ENCODE results near the gene TUT4.

DNA sequence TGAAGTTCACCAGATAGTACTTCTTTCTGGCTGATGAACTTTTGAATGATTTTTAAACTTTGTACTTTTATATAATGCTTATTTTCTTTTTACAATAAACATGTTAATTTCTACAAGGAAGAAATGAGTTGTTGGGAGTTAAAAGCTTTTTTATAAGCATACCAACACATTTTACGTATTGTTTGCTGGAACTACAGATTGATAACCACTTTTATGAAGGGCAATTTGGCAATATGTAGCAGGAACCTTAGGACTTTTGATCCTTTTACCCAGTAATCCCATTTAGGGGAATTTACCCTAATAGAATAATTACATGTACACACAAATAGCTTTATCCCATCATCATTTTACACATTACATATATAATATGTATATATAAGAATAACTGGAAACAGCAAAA lies 132.2 kb downstream of the TUT4 start:
- TF ChIP-seq EGR1 (IDR thresholded peaks at IDR 0.05) = no peak
- TF ChIP-seq, protein P1, sequence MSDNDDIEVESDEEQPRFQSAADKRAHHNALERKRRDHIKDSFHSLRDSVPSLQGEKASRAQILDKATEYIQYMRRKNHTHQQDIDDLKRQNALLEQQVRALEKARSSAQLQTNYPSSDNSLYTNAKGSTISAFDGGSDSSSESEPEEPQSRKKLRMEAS (IDR thresholded peaks at IDR 0.05) = no peak
- no peak for TF ChIP-seq EP300 (IDR thresholded peaks at IDR 0.05; ENCODE audit: borderline replicate concordance)
- TF ChIP-seq, protein P2, sequence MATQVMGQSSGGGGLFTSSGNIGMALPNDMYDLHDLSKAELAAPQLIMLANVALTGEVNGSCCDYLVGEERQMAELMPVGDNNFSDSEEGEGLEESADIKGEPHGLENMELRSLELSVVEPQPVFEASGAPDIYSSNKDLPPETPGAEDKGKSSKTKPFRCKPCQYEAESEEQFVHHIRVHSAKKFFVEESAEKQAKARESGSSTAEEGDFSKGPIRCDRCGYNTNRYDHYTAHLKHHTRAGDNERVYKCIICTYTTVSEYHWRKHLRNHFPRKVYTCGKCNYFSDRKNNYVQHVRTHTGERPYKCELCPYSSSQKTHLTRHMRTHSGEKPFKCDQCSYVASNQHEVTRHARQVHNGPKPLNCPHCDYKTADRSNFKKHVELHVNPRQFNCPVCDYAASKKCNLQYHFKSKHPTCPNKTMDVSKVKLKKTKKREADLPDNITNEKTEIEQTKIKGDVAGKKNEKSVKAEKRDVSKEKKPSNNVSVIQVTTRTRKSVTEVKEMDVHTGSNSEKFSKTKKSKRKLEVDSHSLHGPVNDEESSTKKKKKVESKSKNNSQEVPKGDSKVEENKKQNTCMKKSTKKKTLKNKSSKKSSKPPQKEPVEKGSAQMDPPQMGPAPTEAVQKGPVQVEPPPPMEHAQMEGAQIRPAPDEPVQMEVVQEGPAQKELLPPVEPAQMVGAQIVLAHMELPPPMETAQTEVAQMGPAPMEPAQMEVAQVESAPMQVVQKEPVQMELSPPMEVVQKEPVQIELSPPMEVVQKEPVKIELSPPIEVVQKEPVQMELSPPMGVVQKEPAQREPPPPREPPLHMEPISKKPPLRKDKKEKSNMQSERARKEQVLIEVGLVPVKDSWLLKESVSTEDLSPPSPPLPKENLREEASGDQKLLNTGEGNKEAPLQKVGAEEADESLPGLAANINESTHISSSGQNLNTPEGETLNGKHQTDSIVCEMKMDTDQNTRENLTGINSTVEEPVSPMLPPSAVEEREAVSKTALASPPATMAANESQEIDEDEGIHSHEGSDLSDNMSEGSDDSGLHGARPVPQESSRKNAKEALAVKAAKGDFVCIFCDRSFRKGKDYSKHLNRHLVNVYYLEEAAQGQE (IDR thresholded peaks at IDR 0.05; ENCODE audit: low read depth) = no peak
- no peak for TF ChIP-seq CEBPB (IDR thresholded peaks at IDR 0.05)
- TF ChIP-seq CREB1 (IDR thresholded peaks at IDR 0.05; ENCODE audit: low read depth) = no peak
- TF ChIP-seq TAF1 (IDR thresholded peaks at IDR 0.05; ENCODE audit: low read depth) = no peak
- TF ChIP-seq RAD21 (IDR thresholded peaks at IDR 0.05; ENCODE audit: low read depth) = no peak
- TF ChIP-seq YY1 (IDR thresholded peaks at IDR 0.05; ENCODE audit: low read depth) = no peak
